GM10266 (cell line): ENCODE measurements around the gene LBH.
"Not testable (repeated sequence)": the region's sequence is repeated elsewhere in the genome, so short reads cannot be mapped to it uniquely, and the experiment has no call there.

Experiments
- DNase-seq: peaks from one replicate; pipeline ENCODE4 v3.0.0; 2012; ENCODE audit errors: extremely low spot score
- TF ChIP-seq, protein P1 (sequence below): IDR thresholded peaks from 2 replicates; pipeline ENCODE4 v1.5.1; 2012; ENCODE audit warnings: mild to moderate bottlenecking, low read depth; ENCODE audit not compliant: control insufficient read depth, insufficient read depth; ENCODE audit errors: missing control alignments

LBH gene

DNA sequence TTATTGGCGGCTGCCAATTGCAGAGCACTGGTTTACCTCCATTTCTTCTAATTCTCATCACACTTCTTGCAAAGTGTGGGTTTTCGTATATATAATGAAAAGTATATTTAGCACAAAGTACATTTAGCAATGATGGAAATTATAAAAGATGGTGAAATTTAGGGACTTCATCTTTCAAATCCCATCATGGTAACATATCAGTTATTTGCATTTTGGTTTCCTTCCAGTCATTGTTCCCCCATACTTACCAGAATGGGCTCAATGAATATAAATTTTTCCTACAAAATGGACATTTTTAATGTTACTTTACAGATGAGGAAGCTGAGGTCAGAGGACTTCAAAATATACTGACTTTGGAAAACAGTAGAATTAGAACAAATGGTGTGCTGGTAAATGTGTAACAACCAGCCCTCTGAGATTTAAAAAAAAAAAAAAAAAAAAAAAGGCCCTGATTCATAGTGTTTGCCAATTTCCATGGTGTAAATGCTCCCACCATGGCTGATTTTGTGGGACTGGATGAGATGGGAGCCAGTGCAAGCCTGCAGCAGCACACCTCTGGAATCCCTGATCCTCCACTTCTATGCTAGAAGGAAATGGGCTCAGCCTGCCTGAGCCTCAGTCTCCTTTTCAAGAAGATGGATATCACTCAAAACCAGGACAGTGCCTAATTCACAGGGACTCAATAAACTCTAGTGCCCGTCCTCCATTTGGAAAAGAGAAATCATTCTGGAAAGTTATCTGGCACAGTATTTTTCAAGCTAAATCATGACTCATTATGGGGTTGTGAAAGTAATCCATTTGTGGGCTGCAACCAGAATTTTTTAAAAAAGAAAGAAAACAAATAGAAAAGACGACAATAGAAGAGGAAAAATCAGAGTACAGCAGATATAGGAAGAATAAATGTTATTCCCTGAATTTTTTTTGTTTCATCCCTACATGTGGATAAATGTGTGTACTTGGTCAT is 34.0 kb downstream of the LBH start:
- DNase-seq: no peak
- TF ChIP-seq, protein P1, sequence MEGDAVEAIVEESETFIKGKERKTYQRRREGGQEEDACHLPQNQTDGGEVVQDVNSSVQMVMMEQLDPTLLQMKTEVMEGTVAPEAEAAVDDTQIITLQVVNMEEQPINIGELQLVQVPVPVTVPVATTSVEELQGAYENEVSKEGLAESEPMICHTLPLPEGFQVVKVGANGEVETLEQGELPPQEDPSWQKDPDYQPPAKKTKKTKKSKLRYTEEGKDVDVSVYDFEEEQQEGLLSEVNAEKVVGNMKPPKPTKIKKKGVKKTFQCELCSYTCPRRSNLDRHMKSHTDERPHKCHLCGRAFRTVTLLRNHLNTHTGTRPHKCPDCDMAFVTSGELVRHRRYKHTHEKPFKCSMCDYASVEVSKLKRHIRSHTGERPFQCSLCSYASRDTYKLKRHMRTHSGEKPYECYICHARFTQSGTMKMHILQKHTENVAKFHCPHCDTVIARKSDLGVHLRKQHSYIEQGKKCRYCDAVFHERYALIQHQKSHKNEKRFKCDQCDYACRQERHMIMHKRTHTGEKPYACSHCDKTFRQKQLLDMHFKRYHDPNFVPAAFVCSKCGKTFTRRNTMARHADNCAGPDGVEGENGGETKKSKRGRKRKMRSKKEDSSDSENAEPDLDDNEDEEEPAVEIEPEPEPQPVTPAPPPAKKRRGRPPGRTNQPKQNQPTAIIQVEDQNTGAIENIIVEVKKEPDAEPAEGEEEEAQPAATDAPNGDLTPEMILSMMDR: no peak

DNA sequence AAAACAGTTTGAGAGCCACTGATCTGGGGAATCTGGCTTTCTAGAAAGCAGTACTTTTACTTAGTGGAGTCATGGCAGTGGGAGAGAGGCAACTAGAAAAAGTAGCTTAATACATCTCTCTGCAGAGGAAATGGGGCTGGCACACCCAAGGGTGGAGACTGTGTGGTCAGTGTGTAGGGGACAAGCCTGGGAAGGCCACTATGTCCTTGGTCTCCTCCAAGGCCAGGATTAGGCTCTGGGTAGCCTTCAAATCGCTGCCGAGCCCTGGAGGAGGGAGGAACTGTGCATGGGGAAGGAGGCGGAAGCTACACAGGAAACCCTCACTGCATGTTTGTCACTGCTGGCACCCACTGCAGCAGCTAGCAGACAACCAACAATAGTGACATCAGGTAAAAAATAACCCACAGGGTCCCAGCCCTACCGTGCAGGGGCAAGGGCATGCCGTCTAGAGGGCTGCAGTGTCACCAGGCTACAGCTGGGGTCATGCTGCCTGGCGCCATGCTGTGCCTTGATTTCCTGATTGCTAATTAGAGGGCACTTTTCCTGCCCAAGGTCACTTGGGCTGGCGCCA is 34.8 kb downstream of the LBH start:
- TF ChIP-seq, protein P1: no peak

DNA sequence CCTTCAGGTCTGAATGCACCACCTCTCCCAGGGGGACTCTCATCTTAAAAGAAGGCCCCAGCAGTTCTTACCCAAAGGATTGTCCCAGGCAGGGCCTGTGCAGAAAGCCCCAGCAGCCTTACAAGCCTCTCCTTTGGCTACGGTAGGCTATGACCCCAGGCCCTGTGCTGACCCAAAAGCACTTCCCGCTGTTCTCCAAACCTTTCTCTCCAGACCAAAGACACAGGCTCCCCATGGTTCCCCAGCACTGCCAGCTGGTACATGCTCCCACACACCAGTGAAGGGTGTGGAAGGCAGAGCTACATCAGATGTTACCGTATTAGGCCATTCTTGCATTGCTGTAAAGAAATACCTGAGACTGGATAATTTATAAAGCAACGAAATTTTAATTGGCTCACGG is 35.4 kb downstream of the LBH start:
- DNase-seq: no peak
- TF ChIP-seq, protein P1: no peak

More for the DNA sequence above, 34.8 kb downstream of the LBH start:
- no peak for DNase-seq

DNA sequence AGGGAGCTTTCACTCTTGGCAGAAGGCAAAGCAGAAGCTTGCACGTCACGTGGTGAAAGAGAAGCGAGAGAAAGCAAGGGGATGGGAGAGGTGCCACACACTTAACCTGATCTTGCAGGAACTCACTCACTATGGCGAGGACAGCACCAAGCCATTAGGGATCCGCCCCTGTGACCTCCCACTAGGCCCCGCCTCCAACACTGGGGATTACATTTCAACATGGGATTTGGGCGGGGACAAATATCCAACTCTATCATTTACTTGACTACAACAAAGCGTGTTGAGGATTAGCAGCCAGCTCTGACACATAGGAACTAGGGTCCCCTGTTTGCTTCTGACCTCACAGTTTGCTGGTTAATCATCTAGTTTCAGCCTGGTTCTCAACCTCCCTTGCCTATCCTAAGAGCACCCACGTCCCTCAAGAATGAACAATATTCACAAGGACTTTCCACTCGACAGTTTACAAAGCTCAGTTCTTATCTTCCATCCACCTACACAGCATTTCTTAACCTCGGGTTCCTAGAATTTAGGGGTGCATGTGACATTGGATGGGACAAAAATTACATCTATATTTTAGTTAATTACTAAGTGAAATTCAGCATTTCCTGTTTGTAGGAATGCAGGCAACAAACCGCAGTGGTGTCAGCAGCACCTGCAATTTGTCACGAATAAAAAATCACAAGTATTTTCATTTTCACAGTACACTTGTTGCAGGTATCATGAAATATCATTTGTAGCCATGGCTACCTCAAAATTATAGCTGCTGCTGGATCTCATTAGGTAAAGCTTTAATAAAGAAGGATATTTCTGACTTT is 36.0 kb downstream of the LBH start:
- no peak for DNase-seq
- TF ChIP-seq, protein P1: no peak

DNA sequence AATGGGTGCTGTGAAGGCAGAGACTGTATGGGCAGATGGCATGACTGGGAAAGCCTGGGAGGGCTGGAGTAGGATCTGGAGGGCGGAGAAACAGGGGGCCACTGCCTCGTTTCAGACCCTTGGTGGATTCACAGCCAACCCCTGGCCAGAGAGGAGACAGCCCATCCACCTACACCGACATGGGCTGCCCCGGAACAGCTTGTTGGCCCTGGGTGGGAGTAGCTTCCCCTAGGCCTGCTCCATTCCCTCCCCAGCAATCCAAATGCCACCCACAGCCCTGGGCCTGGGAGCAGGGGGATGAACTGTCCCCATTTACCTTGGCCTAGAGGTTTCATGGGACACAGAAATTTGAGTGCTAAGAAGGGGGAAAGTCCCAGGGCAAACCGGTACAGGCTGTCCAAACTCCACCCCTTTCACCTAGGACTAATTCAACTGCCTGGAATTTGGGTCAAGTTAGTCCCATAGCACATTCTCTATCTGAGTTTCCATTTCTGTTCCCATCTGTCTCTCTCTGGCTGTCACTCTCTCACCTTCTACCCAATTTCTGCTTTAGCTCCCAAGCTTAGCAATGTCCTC is 37.0 kb downstream of the LBH start:
- TF ChIP-seq, protein P1: no peak
- no peak for DNase-seq

DNA sequence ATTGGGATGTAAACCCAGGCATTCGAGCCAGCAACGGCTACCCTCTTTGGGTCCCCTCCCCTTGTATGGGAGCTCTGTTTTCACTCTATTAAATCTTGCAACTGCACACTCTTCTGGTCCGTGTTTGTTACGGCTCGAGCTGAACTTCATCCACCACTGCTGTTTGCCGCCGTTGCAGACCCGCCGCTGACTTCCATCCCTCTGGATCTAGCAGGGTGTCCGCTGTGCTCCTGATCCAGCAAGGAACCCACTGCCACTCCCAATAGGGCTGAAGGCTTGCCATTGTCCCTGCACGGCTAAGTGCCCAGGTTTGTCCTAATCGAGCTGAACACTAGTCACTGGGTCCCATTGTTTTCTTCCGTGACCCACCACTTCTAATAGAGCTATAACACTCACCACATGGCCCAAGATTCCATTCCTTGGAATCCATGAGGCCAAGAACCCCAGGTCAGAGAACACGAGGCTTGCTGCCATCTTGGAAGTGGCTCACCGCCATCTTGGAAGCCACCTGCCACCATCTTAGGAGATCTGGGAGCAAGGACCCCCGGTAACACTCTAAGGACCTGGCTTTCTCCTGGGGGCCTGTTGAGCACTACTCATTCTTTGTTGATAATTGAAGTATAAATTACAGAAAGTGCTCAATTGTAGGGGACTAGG is 37.9 kb downstream of the LBH start:
- not testable (repeated sequence) for DNase-seq

DNA sequence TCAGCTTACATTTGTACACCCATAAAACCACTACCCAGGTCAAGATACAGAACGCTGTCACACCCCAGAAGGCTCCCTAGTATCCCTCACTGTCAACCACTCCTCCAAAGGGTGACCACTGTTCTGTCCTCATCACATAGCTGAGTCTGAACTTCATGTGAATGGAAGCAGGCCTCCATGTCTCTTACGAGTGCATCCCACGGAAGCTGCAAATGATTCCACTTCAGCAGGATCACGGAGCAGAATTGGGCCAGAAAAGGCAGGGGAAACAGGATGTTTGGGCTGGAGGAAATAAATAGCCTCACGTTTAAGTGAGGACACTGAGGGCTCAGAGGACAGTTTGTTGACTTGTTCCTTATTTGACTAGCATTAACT is 38.4 kb downstream of the LBH start:
- no peak for DNase-seq
- TF ChIP-seq, protein P1: no peak
